CD4-positive, alpha-beta T cell treated with Interleukin-6 for 4 hours (primary cell): ENCODE data around the gene ALDOC.

Experiments
- DNase-seq: peaks from one replicate; pipeline ENCODE4 v3.0.0-alpha.2; 2020; ENCODE audit warnings: mixed read lengths

ALDOC gene

GRCh38 chr17:28551421-28552175 lies 25.1 kb downstream of the ALDOC start:
- DNase-seq, result no peak

GRCh38 chr17:28550858-28551257 lies 25.8 kb downstream of the ALDOC start:
- DNase-seq, result no peak

GRCh38 chr17:28549236-28550132 lies 27.2 kb downstream of the ALDOC start:
- DNase-seq, result peak; percentile 63

GRCh38 chr17:28548417-28549130 lies 28.1 kb downstream of the ALDOC start:
- no peak for DNase-seq

GRCh38 chr17:28547623-28548416 lies 28.9 kb downstream of the ALDOC start:
- peak; percentile 69 for DNase-seq

- no peak for DNase-seq
Measured at GRCh38 chr17:28547096-28547622, 29.5 kb downstream of the ALDOC start.

- DNase-seq, result no peak
Measured at GRCh38 chr17:28545787-28546415, 30.8 kb downstream of the ALDOC start.

GRCh38 chr17:28545141-28545503 lies 31.6 kb downstream of the ALDOC start:
- DNase-seq, result no peak

GRCh38 chr17:28544402-28545140 lies 32.1 kb downstream of the ALDOC start:
- DNase-seq, result no peak

- no peak for DNase-seq
Measured at GRCh38 chr17:28541439-28541838, 35.3 kb downstream of the ALDOC start.

- DNase-seq, result no peak
Measured at GRCh38 chr17:28540231-28540630, 36.5 kb downstream of the ALDOC start.

GRCh38 chr17:28538296-28538895 lies 38.3 kb downstream of the ALDOC start:
- no peak for DNase-seq

GRCh38 chr17:28537219-28537610 lies 39.5 kb downstream of the ALDOC start:
- no peak for DNase-seq

GRCh38 chr17:28536532-28537218 lies 40.0 kb downstream of the ALDOC start:
- DNase-seq, result no peak

GRCh38 chr17:28534740-28535375 lies 41.8 kb downstream of the ALDOC start:
- DNase-seq, result no peak

- DNase-seq, result no peak
Measured at GRCh38 chr17:28533091-28533807, 43.4 kb downstream of the ALDOC start.

- no peak for DNase-seq
Measured at GRCh38 chr17:28532050-28532960, 44.4 kb downstream of the ALDOC start.

GRCh38 chr17:28530926-28531325 lies 45.8 kb downstream of the ALDOC start:
- DNase-seq, result no peak
